ENCODE results near the gene RAB44.

DNA sequence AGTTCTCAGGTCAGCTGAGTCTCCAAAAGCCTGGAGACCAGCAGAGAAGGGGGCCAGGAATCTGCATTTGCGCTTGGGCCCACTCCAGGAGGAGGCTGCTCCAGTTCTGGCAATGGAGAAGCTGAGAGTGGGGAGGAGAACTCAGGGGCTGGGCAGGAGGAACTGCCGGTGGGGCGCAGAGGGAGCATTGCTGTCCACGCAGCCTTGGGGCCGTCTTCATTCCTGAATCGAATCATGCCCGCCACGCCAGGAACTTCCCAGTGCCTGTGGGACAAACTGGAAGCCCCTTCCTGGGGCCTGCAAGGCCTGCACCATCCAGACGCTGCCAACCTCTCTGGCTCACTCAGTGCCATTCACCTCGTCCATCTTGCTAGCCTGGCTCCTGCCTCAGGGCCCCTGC is 16.9 kb downstream of the RAB44 start:
- TF ChIP-seq EGR1 (conservative IDR thresholded peaks at IDR 0.05): no peak
- no peak for TF ChIP-seq GTF2E2 (tag; IDR thresholded peaks at IDR 0.05)
- TF ChIP-seq SMC3 (conservative IDR thresholded peaks at IDR 0.05; ENCODE audit: insufficient read depth, low read depth, low read length): no peak
- TF ChIP-seq KDM4B (IDR thresholded peaks at IDR 0.05; ENCODE audit: borderline replicate concordance in 2 of 2, low read depth in 1 of 2): no peak
- no peak for TF ChIP-seq ZNF184 (CRISPR knock-in tag; IDR thresholded peaks at IDR 0.05)
- no peak for TF ChIP-seq ZNF3 (CRISPR knock-in tag; IDR thresholded peaks at IDR 0.05)
- TF ChIP-seq CBX3 (IDR thresholded peaks at IDR 0.05; ENCODE audit: borderline replicate concordance in 1 of 2, low read length in 2 of 2): no peak
- TF ChIP-seq ZNF23 (CRISPR knock-in tag; IDR thresholded peaks at IDR 0.05): no peak
- TF ChIP-seq ZNF24 (IDR thresholded peaks at IDR 0.05): no peak
- TF ChIP-seq, protein P1, sequence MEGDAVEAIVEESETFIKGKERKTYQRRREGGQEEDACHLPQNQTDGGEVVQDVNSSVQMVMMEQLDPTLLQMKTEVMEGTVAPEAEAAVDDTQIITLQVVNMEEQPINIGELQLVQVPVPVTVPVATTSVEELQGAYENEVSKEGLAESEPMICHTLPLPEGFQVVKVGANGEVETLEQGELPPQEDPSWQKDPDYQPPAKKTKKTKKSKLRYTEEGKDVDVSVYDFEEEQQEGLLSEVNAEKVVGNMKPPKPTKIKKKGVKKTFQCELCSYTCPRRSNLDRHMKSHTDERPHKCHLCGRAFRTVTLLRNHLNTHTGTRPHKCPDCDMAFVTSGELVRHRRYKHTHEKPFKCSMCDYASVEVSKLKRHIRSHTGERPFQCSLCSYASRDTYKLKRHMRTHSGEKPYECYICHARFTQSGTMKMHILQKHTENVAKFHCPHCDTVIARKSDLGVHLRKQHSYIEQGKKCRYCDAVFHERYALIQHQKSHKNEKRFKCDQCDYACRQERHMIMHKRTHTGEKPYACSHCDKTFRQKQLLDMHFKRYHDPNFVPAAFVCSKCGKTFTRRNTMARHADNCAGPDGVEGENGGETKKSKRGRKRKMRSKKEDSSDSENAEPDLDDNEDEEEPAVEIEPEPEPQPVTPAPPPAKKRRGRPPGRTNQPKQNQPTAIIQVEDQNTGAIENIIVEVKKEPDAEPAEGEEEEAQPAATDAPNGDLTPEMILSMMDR (IDR thresholded peaks at IDR 0.05 in 2 of 3, conservative IDR thresholded peaks at IDR 0.05 in 1 of 3; ENCODE audit: insufficient read depth in 2 of 3, low read depth in 1 of 3, low read length in 3 of 3): no peak
- TF ChIP-seq, protein P2, sequence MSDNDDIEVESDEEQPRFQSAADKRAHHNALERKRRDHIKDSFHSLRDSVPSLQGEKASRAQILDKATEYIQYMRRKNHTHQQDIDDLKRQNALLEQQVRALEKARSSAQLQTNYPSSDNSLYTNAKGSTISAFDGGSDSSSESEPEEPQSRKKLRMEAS (CRISPR knock-in tag; IDR thresholded peaks at IDR 0.05): no peak
- TF ChIP-seq MAFF (IDR thresholded peaks at IDR 0.05; ENCODE audit: low read length): no peak
- TF ChIP-seq, protein P3, sequence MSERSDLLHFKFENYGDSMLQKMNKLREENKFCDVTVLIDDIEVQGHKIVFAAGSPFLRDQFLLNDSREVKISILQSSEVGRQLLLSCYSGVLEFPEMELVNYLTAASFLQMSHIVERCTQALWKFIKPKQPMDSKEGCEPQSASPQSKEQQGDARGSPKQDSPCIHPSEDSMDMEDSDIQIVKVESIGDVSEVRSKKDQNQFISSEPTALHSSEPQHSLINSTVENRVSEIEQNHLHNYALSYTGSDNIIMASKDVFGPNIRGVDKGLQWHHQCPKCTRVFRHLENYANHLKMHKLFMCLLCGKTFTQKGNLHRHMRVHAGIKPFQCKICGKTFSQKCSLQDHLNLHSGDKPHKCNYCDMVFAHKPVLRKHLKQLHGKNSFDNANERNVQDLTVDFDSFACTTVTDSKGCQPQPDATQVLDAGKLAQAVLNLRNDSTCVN (CRISPR knock-in tag; IDR thresholded peaks at IDR 0.05): no peak
- no peak for TF ChIP-seq TAF15 (IDR thresholded peaks at IDR 0.05; ENCODE audit: low read depth, low read length)

Measured in K562 (cell line).